Measurements from ENCODE around the gene PAFAH1B1.

DNA sequence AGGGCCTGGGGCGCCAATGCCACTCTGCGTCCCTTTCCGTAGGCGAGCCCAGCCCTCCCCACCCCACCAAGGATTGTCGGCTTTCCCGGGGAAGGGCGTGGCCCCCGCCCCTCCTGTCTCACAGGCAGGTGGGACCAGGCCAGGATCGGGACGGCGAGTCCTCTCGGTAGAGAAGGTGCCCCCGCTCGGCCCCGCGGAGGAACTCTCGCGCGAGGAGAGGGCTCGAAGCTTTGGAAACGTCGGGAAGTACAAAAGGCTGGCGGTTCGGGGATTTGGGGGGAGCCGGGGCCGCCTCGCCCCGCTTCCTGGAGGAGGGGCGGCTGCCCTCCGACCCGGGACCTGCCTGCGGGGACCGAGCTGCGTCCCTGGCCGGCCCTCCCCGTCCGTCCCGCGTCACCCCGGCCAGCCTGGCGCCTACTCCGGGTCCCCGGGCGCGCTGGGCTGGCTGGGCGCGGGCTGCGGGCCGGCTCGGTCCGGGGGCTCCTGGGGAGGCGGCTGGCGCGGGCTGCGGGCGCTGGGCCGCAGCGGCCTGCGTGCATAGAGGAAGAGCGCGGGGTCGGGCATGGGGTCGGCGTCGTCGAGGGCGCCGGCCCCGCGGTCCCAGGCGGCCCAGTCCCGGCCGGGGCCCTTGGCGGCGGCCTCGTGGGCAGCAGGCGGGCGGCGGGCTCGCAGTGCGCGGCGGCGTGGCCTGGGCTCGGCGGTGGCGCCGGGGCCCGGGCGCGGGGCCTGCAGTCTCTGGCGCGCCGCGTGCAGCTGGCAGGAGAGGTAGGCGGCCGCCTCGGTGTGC, 130.7 kb downstream of the PAFAH1B1 start:
- TF ChIP-seq, protein P1, sequence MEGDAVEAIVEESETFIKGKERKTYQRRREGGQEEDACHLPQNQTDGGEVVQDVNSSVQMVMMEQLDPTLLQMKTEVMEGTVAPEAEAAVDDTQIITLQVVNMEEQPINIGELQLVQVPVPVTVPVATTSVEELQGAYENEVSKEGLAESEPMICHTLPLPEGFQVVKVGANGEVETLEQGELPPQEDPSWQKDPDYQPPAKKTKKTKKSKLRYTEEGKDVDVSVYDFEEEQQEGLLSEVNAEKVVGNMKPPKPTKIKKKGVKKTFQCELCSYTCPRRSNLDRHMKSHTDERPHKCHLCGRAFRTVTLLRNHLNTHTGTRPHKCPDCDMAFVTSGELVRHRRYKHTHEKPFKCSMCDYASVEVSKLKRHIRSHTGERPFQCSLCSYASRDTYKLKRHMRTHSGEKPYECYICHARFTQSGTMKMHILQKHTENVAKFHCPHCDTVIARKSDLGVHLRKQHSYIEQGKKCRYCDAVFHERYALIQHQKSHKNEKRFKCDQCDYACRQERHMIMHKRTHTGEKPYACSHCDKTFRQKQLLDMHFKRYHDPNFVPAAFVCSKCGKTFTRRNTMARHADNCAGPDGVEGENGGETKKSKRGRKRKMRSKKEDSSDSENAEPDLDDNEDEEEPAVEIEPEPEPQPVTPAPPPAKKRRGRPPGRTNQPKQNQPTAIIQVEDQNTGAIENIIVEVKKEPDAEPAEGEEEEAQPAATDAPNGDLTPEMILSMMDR (IDR thresholded peaks at IDR 0.05), result no peak
- no peak for TF ChIP-seq EZH2 (IDR thresholded peaks at IDR 0.05; ENCODE audit: borderline replicate concordance, insufficient read depth, low read depth, low read length, poor library complexity, severe bottlenecking)

Data from B cell (primary cell).